Esophagus muscularis mucosa (tissue), 4 donors: ENCODE results near the gene JMJD1C.

Experiments
- EP300 ChIP-seq: sonication (generic); formaldehyde crosslinking; IDR thresholded peaks from one replicate; pipeline ENCODE4 v1.6.1; 2017; ENCODE audit warnings: antibody characterized with exemption
- POLR2A ChIP-seq: fragments of 450-650 bp; IDR thresholded peaks from one replicate; pipeline ENCODE4 v1.6.1; 2017; ENCODE audit warnings: antibody characterized with exemption, moderate library complexity, mild to moderate bottlenecking, low read depth
- POLR2AphosphoS5 ChIP-seq, 2 donors: sonication (generic); formaldehyde crosslinking; IDR thresholded peaks; one replicate each; pipeline ENCODE4 v1.6.1; 2017; ENCODE audit warnings: antibody characterized with exemption in 2 of 2
- TF ChIP-seq, protein P1 (sequence below), 3 experiments: fragments of 200-600 bp in 2 of 3; fragments of 450-650 bp in 1 of 3; sonication (generic) in 2 of 3; IDR thresholded peaks; one replicate each; pipeline ENCODE4 v1.5.1; 2017 to 2019; ENCODE audit warnings: antibody characterized with exemption in 3 of 3, mild to moderate bottlenecking in 2 of 3, moderate library complexity in 1 of 3

- TF ChIP-seq, protein P1, sequence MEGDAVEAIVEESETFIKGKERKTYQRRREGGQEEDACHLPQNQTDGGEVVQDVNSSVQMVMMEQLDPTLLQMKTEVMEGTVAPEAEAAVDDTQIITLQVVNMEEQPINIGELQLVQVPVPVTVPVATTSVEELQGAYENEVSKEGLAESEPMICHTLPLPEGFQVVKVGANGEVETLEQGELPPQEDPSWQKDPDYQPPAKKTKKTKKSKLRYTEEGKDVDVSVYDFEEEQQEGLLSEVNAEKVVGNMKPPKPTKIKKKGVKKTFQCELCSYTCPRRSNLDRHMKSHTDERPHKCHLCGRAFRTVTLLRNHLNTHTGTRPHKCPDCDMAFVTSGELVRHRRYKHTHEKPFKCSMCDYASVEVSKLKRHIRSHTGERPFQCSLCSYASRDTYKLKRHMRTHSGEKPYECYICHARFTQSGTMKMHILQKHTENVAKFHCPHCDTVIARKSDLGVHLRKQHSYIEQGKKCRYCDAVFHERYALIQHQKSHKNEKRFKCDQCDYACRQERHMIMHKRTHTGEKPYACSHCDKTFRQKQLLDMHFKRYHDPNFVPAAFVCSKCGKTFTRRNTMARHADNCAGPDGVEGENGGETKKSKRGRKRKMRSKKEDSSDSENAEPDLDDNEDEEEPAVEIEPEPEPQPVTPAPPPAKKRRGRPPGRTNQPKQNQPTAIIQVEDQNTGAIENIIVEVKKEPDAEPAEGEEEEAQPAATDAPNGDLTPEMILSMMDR (IDR thresholded peaks at IDR 0.05): no peak
- TF ChIP-seq EP300 (no peak), POLR2A (no peak), POLR2AphosphoS5 (IDR thresholded peaks at IDR 0.05) (no peak)
These were observed 246.0 kb downstream of the JMJD1C start for GRCh38 chr10:63219749-63220148.
